Natural killer cell (primary cell): Measurements from ENCODE around the gene PTPRN2. TPM values are rescaled to one million over a fixed set of nuclear protein-coding genes. Genes with fewer than 3 reads are reported as not detected.

Source experiments
- ATAC-seq, 3 donors: fragments of 150-1000 bp in 2 of 3; fragments of 200-7000 bp in 1 of 3; cut with Tn5 transposase; 1 replicate in 1 of 3; 2 replicates in 2 of 3; pipeline ENCODE4 v1.10.0; 2021; ENCODE audit warnings: mild to moderate bottlenecking in 2 of 3, moderate library complexity in 2 of 3
- DNase-seq, 2 donors: peaks; one replicate each; pipeline versions ENCODE4 v3.0.0 to v3.0.0-alpha.2; 2013 to 2021; ENCODE audit warnings: mixed read lengths in 1 of 2
- H3K27ac ChIP-seq: one replicate; pipeline ENCODE4 v1.5.1; 2013; ENCODE audit warnings: mild to moderate bottlenecking, low read length
- H3K27me3 ChIP-seq: one replicate; pipeline ENCODE4 v1.6.1; 2013; ENCODE audit warnings: low read length; ENCODE audit not compliant: control insufficient read depth, insufficient read depth
- H3K36me3 ChIP-seq: one replicate; pipeline ENCODE4 v1.6.1; 2013; ENCODE audit warnings: low read length; ENCODE audit not compliant: control insufficient read depth, insufficient read depth
- H3K4me1 ChIP-seq: one replicate; pipeline ENCODE4 v1.6.1; 2013; ENCODE audit warnings: low read length; ENCODE audit not compliant: control insufficient read depth, insufficient read depth
- H3K4me3 ChIP-seq: one replicate; pipeline ENCODE4 v1.5.1; 2013; ENCODE audit warnings: low read length
- H3K9me3 ChIP-seq: one replicate; pipeline ENCODE4 v1.6.1; 2013; ENCODE audit warnings: low read length; ENCODE audit not compliant: control insufficient read depth, insufficient read depth
- H3K27ac Mint-ChIP-seq, 2 donors: one replicate each; pipeline ENCODE4 v1.8.0; 2022; ENCODE audit warnings: mild to moderate bottlenecking in 2 of 2, mixed read lengths in 2 of 2, moderate library complexity in 1 of 2
- H3K27me3 Mint-ChIP-seq, 2 donors: one replicate each; pipeline ENCODE4 v1.8.0; 2022; ENCODE audit warnings: low read depth in 2 of 2, mixed read lengths in 2 of 2
- H3K36me3 Mint-ChIP-seq: one replicate; pipeline ENCODE4 v1.8.0; 2022; ENCODE audit warnings: mixed read lengths
- H3K4me1 Mint-ChIP-seq, 2 donors: one replicate each; pipeline ENCODE4 v1.8.0; 2022; ENCODE audit warnings: mixed read lengths in 2 of 2
- H3K4me3 Mint-ChIP-seq: one replicate; pipeline ENCODE4 v1.8.0; 2022; ENCODE audit warnings: mild to moderate bottlenecking, moderate library complexity, mixed read lengths
- H3K9me3 Mint-ChIP-seq, 2 donors: one replicate each; pipeline ENCODE4 v1.8.0; 2022; ENCODE audit warnings: mixed read lengths in 2 of 2
- WGBS: methylation state at CpG from one replicate; pipeline ENCODE4 v1.1.7; 2013; ENCODE audit warnings: missing lambda C conversion rate; ENCODE audit not compliant: insufficient coverage; 5-methylcytosine and 5-hydroxymethylcytosine counted together
- intact Hi-C: fragments of 100-400 bp; cut with micrococcal nuclease; formaldehyde crosslinking; loops from one replicate; pipeline ENCODE4 v1.14.2; 2022
- total RNA-seq, 4 donors: library from RNA; stranded (reverse); fragments of 120-200 nt in 1 of 4; gene quantifications; one replicate each; pipeline versions ENCODE4 v1.2.3 to v1.2.4, GENCODE V29; 2013 to 2022
- TF ChIP-seq, protein P1 (sequence below): fragments of 200-600 bp; IDR thresholded peaks from one replicate; pipeline ENCODE4 v1.8.0; 2022; ENCODE audit warnings: antibody characterized with exemption

The PTPRN2 gene
- total RNA-seq, 3 donors from 2014 or later (not counting 1 experiment from before 2014, with no cell fraction given), result 1.3 to 2.5 (median 1.9) TPM

- Mint-ChIP-seq H3K4me1 (no peaks in the 10 kb centered on the region), H3K4me3 (no peak overlapping the region), H3K27me3 (no peaks in the 10 kb centered on the region), H3K27ac (no peak overlapping the region), H3K36me3 (no peaks in the 10 kb centered on the region), H3K9me3 (no peaks in the 10 kb centered on the region)
- no peak overlapping the region for H3K27ac ChIP-seq
- no peaks in the 10 kb centered on the region for H3K9me3 ChIP-seq
- 80% methylated on average over 6 of the region's 6 CpGs for WGBS
- ATAC-seq, result no peak
- H3K4me1 ChIP-seq, result peaks cover 6% of the 10 kb centered on the region
- no peaks in the 10 kb centered on the region for H3K27me3 ChIP-seq
- no peak for DNase-seq
- TF ChIP-seq, protein P1, sequence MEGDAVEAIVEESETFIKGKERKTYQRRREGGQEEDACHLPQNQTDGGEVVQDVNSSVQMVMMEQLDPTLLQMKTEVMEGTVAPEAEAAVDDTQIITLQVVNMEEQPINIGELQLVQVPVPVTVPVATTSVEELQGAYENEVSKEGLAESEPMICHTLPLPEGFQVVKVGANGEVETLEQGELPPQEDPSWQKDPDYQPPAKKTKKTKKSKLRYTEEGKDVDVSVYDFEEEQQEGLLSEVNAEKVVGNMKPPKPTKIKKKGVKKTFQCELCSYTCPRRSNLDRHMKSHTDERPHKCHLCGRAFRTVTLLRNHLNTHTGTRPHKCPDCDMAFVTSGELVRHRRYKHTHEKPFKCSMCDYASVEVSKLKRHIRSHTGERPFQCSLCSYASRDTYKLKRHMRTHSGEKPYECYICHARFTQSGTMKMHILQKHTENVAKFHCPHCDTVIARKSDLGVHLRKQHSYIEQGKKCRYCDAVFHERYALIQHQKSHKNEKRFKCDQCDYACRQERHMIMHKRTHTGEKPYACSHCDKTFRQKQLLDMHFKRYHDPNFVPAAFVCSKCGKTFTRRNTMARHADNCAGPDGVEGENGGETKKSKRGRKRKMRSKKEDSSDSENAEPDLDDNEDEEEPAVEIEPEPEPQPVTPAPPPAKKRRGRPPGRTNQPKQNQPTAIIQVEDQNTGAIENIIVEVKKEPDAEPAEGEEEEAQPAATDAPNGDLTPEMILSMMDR, result no peak
- H3K4me3 ChIP-seq, result no peak overlapping the region
- intact Hi-C loops, result no loop called here
- H3K36me3 ChIP-seq, result no peaks in the 10 kb centered on the region
Measured at GRCh38 chr7:157859915-157860314, 727.7 kb downstream of the PTPRN2 start.

- Histone ChIP-seq H3K4me3 (no peak overlapping the region), H3K27ac (no peak overlapping the region), H3K27me3 (no peaks in the 10 kb centered on the region), H3K4me1 (peaks cover 18% of the 10 kb centered on the region), H3K36me3 (no peaks in the 10 kb centered on the region), H3K9me3 (no peaks in the 10 kb centered on the region)
- 94% methylated on average over 19 of the region's 21 CpGs for WGBS
- DNase-seq, result no peak
- Mint-ChIP-seq H3K36me3 (no peaks in the 10 kb centered on the region), H3K4me1 (no peaks in the 10 kb centered on the region), H3K27me3 (no peaks in the 10 kb centered on the region), H3K4me3 (no peak overlapping the region), H3K27ac (no peak overlapping the region), H3K9me3 (no peaks in the 10 kb centered on the region)
- TF ChIP-seq, protein P1, result no peak
- intact Hi-C loops, result no loop called here
- no peak for ATAC-seq
Measured at GRCh38 chr7:157857578-157858075, 730.0 kb downstream of the PTPRN2 start.

GRCh38 chr7:157856873-157857577 lies 730.6 kb downstream of the PTPRN2 start:
- TF ChIP-seq, protein P1, result no peak
- no peaks in the 10 kb centered on the region for H3K27me3 ChIP-seq
- peaks cover 18% of the 10 kb centered on the region for H3K4me1 ChIP-seq
- H3K4me1 Mint-ChIP-seq, result peaks cover under 1 to 2% of the 10 kb centered on the region in 2 donors
- no peaks in the 10 kb centered on the region for H3K9me3 Mint-ChIP-seq
- H3K9me3 ChIP-seq, result no peaks in the 10 kb centered on the region
- 91% methylated on average over 22 of the region's 22 CpGs for WGBS
- no peak for DNase-seq
- intact Hi-C loops, result no loop called here
- H3K27me3 Mint-ChIP-seq, result no peaks in the 10 kb centered on the region
- no peak overlapping the region for H3K4me3 ChIP-seq
- no peak for ATAC-seq
- H3K27ac ChIP-seq, result no peak overlapping the region
- H3K4me3 Mint-ChIP-seq, result no peak overlapping the region
- H3K36me3 Mint-ChIP-seq, result no peaks in the 10 kb centered on the region
- no peaks in the 10 kb centered on the region for H3K36me3 ChIP-seq
- no peak overlapping the region for H3K27ac Mint-ChIP-seq
